ENCODE measurements around the gene CTRB1. TPM values are rescaled to one million over a fixed set of nuclear protein-coding genes. Genes with fewer than 3 reads are reported as not detected.
"Not testable (repeated sequence)": the region's sequence is repeated elsewhere in the genome, so short reads cannot be mapped to it uniquely, and the experiment has no call there.

The CTRB1 gene
- total RNA-seq, 4 donors from 2014 or later = 0.69 TPM; not detected in 3

GRCh38 chr16:75196836-75197235, 22.0 kb upstream of the CTRB1 start:
- ATAC-seq (ENCODE audit: low FRiP score) (no peak), DNase-seq (ENCODE audit: low spot score) (no peak)
- TF ChIP-seq CTCF (IDR thresholded peaks at IDR 0.05) = no peak

- no peak for ATAC-seq (ENCODE audit: low FRiP score)
- no peak for DNase-seq (ENCODE audit: low spot score)
- no peak for TF ChIP-seq CTCF (IDR thresholded peaks at IDR 0.05)
These were observed 21.2 kb upstream of the CTRB1 start for GRCh38 chr16:75197522-75198134.

- TF ChIP-seq CTCF (IDR thresholded peaks at IDR 0.05) = no peak
- no peak for ATAC-seq (ENCODE audit: low FRiP score)
- DNase-seq (ENCODE audit: low spot score) = no peak
These were observed 20.6 kb upstream of the CTRB1 start for GRCh38 chr16:75198135-75198600.

GRCh38 chr16:75202069-75202590, 16.7 kb upstream of the CTRB1 start:
- ATAC-seq (ENCODE audit: low FRiP score) (no peak), DNase-seq (ENCODE audit: low spot score) (no peak)
- no peak for TF ChIP-seq CTCF (IDR thresholded peaks at IDR 0.05)

GRCh38 chr16:75203096-75203495, 15.7 kb upstream of the CTRB1 start:
- no peak for ATAC-seq (ENCODE audit: low FRiP score)
- no peak for DNase-seq (ENCODE audit: low spot score)
- no peak for TF ChIP-seq CTCF (IDR thresholded peaks at IDR 0.05)

GRCh38 chr16:75203667-75204409, 14.9 kb upstream of the CTRB1 start:
- TF ChIP-seq CTCF (IDR thresholded peaks at IDR 0.05) = no peak
- DNase-seq (ENCODE audit: low spot score) = no peak
- no peak for ATAC-seq (ENCODE audit: low FRiP score)

GRCh38 chr16:75204410-75204758, 14.4 kb upstream of the CTRB1 start:
- DNase-seq (ENCODE audit: low spot score) = no peak
- no peak for ATAC-seq (ENCODE audit: low FRiP score)
- TF ChIP-seq CTCF (IDR thresholded peaks at IDR 0.05) = no peak

GRCh38 chr16:75204905-75205304, 13.9 kb upstream of the CTRB1 start:
- ATAC-seq (ENCODE audit: low FRiP score); DNase-seq (ENCODE audit: low spot score): not testable (repeated sequence)

- not testable (repeated sequence) for DNase-seq (ENCODE audit: low spot score); ATAC-seq (ENCODE audit: low FRiP score)
These were observed 13.3 kb upstream of the CTRB1 start for GRCh38 chr16:75205438-75205837.
